HepG2 (cell line): ENCODE data around the gene UGP2. TPM values are rescaled to one million over a fixed set of nuclear protein-coding genes. Genes with fewer than 3 reads are reported as not detected.

Source experiments
- BORCS8-MEF2B ChIP-seq: sonication (generic); formaldehyde crosslinking; IDR thresholded peaks from 2 replicates; pipeline ENCODE4 v1.8.0; 2022; ENCODE audit warnings: mild to moderate bottlenecking, missing genetic modification reagents
- FOXA1 ChIP-seq, 2 experiments: fragments of 450-650 bp in 1 of 2; sonication (generic) in 1 of 2; formaldehyde crosslinking in 1 of 2; IDR thresholded peaks; 2 replicates each; pipeline versions ENCODE4 v1.4.0 to v1.6.1; 2016 to 2020; ENCODE audit warnings: missing genetic modification reagents in 1 of 2
- FOXM1 ChIP-seq: sonication (generic); formaldehyde crosslinking; IDR thresholded peaks from 2 replicates; pipeline ENCODE4 v1.5.0; 2020; ENCODE audit warnings: missing genetic modification reagents
- GFI1 ChIP-seq: sonication (generic); formaldehyde crosslinking; IDR thresholded peaks from 2 replicates; pipeline ENCODE4 v1.5.0; 2020; ENCODE audit warnings: missing genetic modification reagents, mild to moderate bottlenecking, borderline replicate concordance
- GRHL1 ChIP-seq: sonication (generic); formaldehyde crosslinking; conservative IDR thresholded peaks from 2 replicates; pipeline ENCODE4 v1.8.0; 2022; ENCODE audit warnings: missing genetic modification reagents
- HBP1 ChIP-seq: IDR thresholded peaks from 2 replicates; pipeline ENCODE4 v1.6.1; 2016; ENCODE audit warnings: low read depth, control low read depth
- MLXIP ChIP-seq: sonication (generic); formaldehyde crosslinking; IDR thresholded peaks from 2 replicates; pipeline ENCODE4 v1.9.0; 2021; ENCODE audit warnings: missing genetic modification reagents, borderline replicate concordance
- NFATC3 ChIP-seq: sonication (generic); formaldehyde crosslinking; IDR thresholded peaks from 2 replicates; pipeline ENCODE4 v1.5.1; 2020; ENCODE audit warnings: mild to moderate bottlenecking, missing genetic modification reagents
- PCBP2 ChIP-seq: fragments of 200-400 bp; formaldehyde crosslinking; optimal IDR thresholded peaks from 2 replicates; pipeline ENCODE3; 2018; ENCODE audit warnings: low read length, low read depth; ENCODE audit not compliant: poor library complexity, severe bottlenecking
- PHF8 ChIP-seq: sonication (generic); formaldehyde crosslinking; IDR thresholded peaks from 2 replicates; pipeline ENCODE4 v1.5.0; 2020; ENCODE audit warnings: missing genetic modification reagents
- SRSF9 ChIP-seq: fragments of 200-400 bp; formaldehyde crosslinking; IDR thresholded peaks from 2 replicates; pipeline ENCODE4 v1.6.1; 2018; ENCODE audit warnings: borderline replicate concordance, mild to moderate bottlenecking, low read depth, low read length; ENCODE audit not compliant: insufficient read depth, poor library complexity, severe bottlenecking
- TARDBP ChIP-seq: sonication (generic); formaldehyde crosslinking; IDR thresholded peaks from 2 replicates; pipeline ENCODE4 v1.8.0; 2022; ENCODE audit warnings: mild to moderate bottlenecking, missing genetic modification reagents
- TP53 ChIP-seq: sonication (generic); formaldehyde crosslinking; conservative IDR thresholded peaks from 2 replicates; pipeline ENCODE4 v1.4.0; 2020; ENCODE audit warnings: missing genetic modification reagents
- ZBTB2 ChIP-seq: sonication (generic); formaldehyde crosslinking; IDR thresholded peaks from 2 replicates; pipeline ENCODE4 v1.8.0; 2022; ENCODE audit warnings: low read depth, missing genetic modification reagents
- ZIK1 ChIP-seq: sonication (generic); formaldehyde crosslinking; IDR thresholded peaks from 2 replicates; pipeline ENCODE4 v1.5.0; 2020; ENCODE audit warnings: mild to moderate bottlenecking, low read depth, missing genetic modification reagents, borderline replicate concordance
- ZNF563 ChIP-seq: sonication (generic); formaldehyde crosslinking; IDR thresholded peaks from 2 replicates; pipeline ENCODE4 v1.8.0; 2022; ENCODE audit warnings: mild to moderate bottlenecking, moderate library complexity, missing genetic modification reagents
- polyA plus RNA-seq, 8 experiments: library from polyadenylated mRNA; depleted of rRNA in 3 of 8; stranded (reverse) in 7 of 8; unstranded in 1 of 8; fragments of >200 nt; fragmentation: Illumina TruSeq in 4 of 8; extraction: Trizol in 4 of 8; gene quantifications; 2 replicates each; pipeline versions ENCODE4 v1.2.1 to v1.2.3, GENCODE V29; 2011 to 2016; ENCODE audit warnings: low read depth in 4 of 8, missing spikeins in 1 of 8, mixed read lengths in 1 of 8; ENCODE audit not compliant: insufficient read depth in 1 of 8
- total RNA-seq, 5 experiments: library from RNA; depleted of rRNA; stranded (reverse); fragments of >200 nt; fragmentation: Illumina TruSeq; extraction: Trizol; gene quantifications; 2 replicates each; pipeline ENCODE4 v1.2.3, GENCODE V29; 2016; ENCODE audit warnings: low read depth in 1 of 5

UGP2 gene
- total and polyA plus RNA-seq, 2 of the 13 experiments (the other 11 are each of a cell fraction or from before 2014, with no cell fraction given), result 96.0 to 134 TPM

GRCh38 chr2:63842149-63843061 is 709 bp downstream of the UGP2 start (continued):
- TF ChIP-seq MLXIP (no peak), NFATC3 (CRISPR knock-in tag) (no peak), FOXA1 (IDR thresholded peaks at IDR 0.05) (no peak), FOXA1 (CRISPR knock-in tag; IDR thresholded peaks at IDR 0.05) (peak; percentile 8; the same call in 1 of the 2 replicates), PHF8 (CRISPR knock-in tag) (peak; percentile 37; the same call in 1 of the 2 replicates), SRSF9 (no peak), BORCS8-MEF2B (CRISPR knock-in tag) (0 out of 2 replicates have a peak, but pooled peaks have one; percentile 49), FOXM1 (CRISPR knock-in tag) (no peak), PCBP2 (no peak), ZNF563 (CRISPR knock-in tag) (peak; percentile 35; the same call in 1 of the 2 replicates), ZIK1 (no peak), HBP1 (CRISPR knock-in tag) (peak; percentile 53; the same call in 1 of the 2 replicates), TP53 (CRISPR knock-in tag) (no peak), GFI1 (peak; percentile 58; the same call in 1 of the 2 replicates), ZBTB2 (CRISPR knock-in tag) (peak; percentile 7; the same call in 1 of the 2 replicates), TARDBP (peak; percentile 78; the same call in 1 of the 2 replicates), GRHL1 (CRISPR knock-in tag) (no peak)
